Measurements from ENCODE around the gene TECR. TPM values are rescaled to one million over a fixed set of nuclear protein-coding genes. Genes with fewer than 3 reads are reported as not detected.

Gene TECR
- total and polyA plus RNA-seq, 9 of the 15 experiments (the other 6 are each of a cell fraction or from before 2014, with no cell fraction given) = 29.3 to 211 (median 81.4) TPM

- TF ChIP-seq CTCFL (IDR thresholded peaks at IDR 0.05; ENCODE audit: borderline replicate concordance, insufficient read depth, low read depth, low read length, poor library complexity, severe bottlenecking) = peak; percentile 99
- no peak for TF ChIP-seq SAFB (IDR thresholded peaks at IDR 0.05; ENCODE audit: borderline replicate concordance, low read depth, low read length)
- TF ChIP-seq MLX (CRISPR knock-in tag; conservative IDR thresholded peaks at IDR 0.05) = peak in 1 of 2 experiments; percentile 21; a peak in 1 of 4 replicates
- TF ChIP-seq ZFX (CRISPR knock-in tag; IDR thresholded peaks at IDR 0.05) = peak; percentile 74
- peak; percentile 59; the same call in 1 of the 2 replicates for TF ChIP-seq ZNF263 (CRISPR knock-in tag; IDR thresholded peaks at IDR 0.05; ENCODE audit: borderline replicate concordance)
- TF ChIP-seq ZNF778 (CRISPR knock-in tag; IDR thresholded peaks at IDR 0.05) = no peak
- peak; percentile 84 for TF ChIP-seq POLR2G (IDR thresholded peaks at IDR 0.05; ENCODE audit: low read depth, low read length)
- TF ChIP-seq ZNF583 (CRISPR knock-in tag; IDR thresholded peaks at IDR 0.05) = 0 out of 2 replicates have a peak, but pooled peaks have one; percentile 27
- 0 out of 2 replicates have a peak, but pooled peaks have one; percentile 46 for TF ChIP-seq ZHX1 (conservative IDR thresholded peaks at IDR 0.05; ENCODE audit: low read length)
- no peak for TF ChIP-seq RBM17 (IDR thresholded peaks at IDR 0.05; ENCODE audit: borderline replicate concordance, low read depth, low read length)
- TF ChIP-seq DIDO1 (tag; IDR thresholded peaks at IDR 0.05; ENCODE audit: low read depth) = peak; percentile 96
- TF ChIP-seq ETV1 (tag; conservative IDR thresholded peaks at IDR 0.05; ENCODE audit: low read depth) = peak; percentile 53; the same call in 1 of the 2 replicates
- peak; percentile 88 for TF ChIP-seq MBD2 (IDR thresholded peaks at IDR 0.05; ENCODE audit: borderline replicate concordance, low read depth)
- TF ChIP-seq CREM (IDR thresholded peaks at IDR 0.05; ENCODE audit: low read depth) = peak; percentile 87
- TF ChIP-seq CBX3 (IDR thresholded peaks at IDR 0.05; ENCODE audit: borderline replicate concordance in 1 of 2, low read length in 2 of 2) = peak in 1 of 2 experiments; percentile 84; a peak in 1 of 3 replicates
- peak in 1 of 2 experiments; percentile 77; a peak in 1 of 4 replicates for TF ChIP-seq RCOR1 (IDR thresholded peaks at IDR 0.05; ENCODE audit: borderline replicate concordance in 1 of 2, low read depth in 2 of 2, low read length in 2 of 2)
- TF ChIP-seq ZNF444 (CRISPR knock-in tag; IDR thresholded peaks at IDR 0.05) = no peak
- TF ChIP-seq GABPB1 (CRISPR knock-in tag; IDR thresholded peaks at IDR 0.05) = peak; percentile 98
- TF ChIP-seq YY1 (IDR thresholded peaks at IDR 0.05; ENCODE audit: borderline replicate concordance in 1 of 3, control insufficient read depth in 1 of 3, extremely low read depth in 1 of 3, insufficient read depth in 3 of 3, insufficient read length in 1 of 3, insufficient replicate concordance in 2 of 3, low read depth in 1 of 3, low read length in 2 of 3) = peak in 1 of 3 experiments; percentile 63
- TF ChIP-seq ZNF197 (CRISPR knock-in tag; IDR thresholded peaks at IDR 0.05; ENCODE audit: low read depth) = 0 out of 2 replicates have a peak, but pooled peaks have one; percentile 56
Observed at GRCh38 chr19:14571695-14572490, 42.5 kb downstream of the TECR start, which contains the start of gene NDUFB7 (continued).
